WTC11 (cell line): Measurements from ENCODE around the gene ZBTB20. TPM values are rescaled to one million over a fixed set of nuclear protein-coding genes. Genes with fewer than 3 reads are reported as not detected.

Experiments used
- ATAC-seq: fragments of 200-7000 bp; cut with Tn5 transposase; 2 replicates; pipeline ENCODE4 v1.10.0; 2021; ENCODE audit warnings: mild to moderate bottlenecking, moderate library complexity
- CTCF ChIA-PET: fragments of 300-600 bp; sonication (Branson Sonifier 250); formaldehyde crosslinking; loops from one replicate; lab custom pipeline; 2021; ENCODE audit warnings: antibody characterized with exemption; lab: Charles Lee
- POLR2A ChIA-PET: fragments of 350-600 bp; sonication (Branson Sonifier 250); formaldehyde crosslinking; loops from one replicate; lab custom pipeline; 2021; ENCODE audit warnings: antibody characterized with exemption; lab: Charles Lee
- DNase-seq: peaks from one replicate; pipeline ENCODE4 v3.0.0; 2021; ENCODE audit warnings: low spot score
- H3K27ac Mint-ChIP-seq: 2 replicates; pipeline ENCODE4 v1.8.0; 2021; ENCODE audit warnings: mixed read lengths
- H3K27me3 Mint-ChIP-seq: 2 replicates; pipeline ENCODE4 v1.8.0; 2021; ENCODE audit warnings: low read depth, mild to moderate bottlenecking, moderate library complexity, mixed read lengths
- H3K36me3 Mint-ChIP-seq: 2 replicates; pipeline ENCODE4 v1.8.0; 2021; ENCODE audit warnings: mixed read lengths
- H3K4me1 Mint-ChIP-seq: 2 replicates; pipeline ENCODE4 v1.8.0; 2022; ENCODE audit warnings: mixed read lengths
- H3K4me3 Mint-ChIP-seq: 2 replicates; pipeline ENCODE4 v1.8.0; 2021; ENCODE audit warnings: mild to moderate bottlenecking, moderate library complexity, mixed read lengths
- H3K9me3 Mint-ChIP-seq: 2 replicates; pipeline ENCODE4 v1.8.0; 2021; ENCODE audit warnings: mixed read lengths
- CBFB ChIP-seq: sonication (generic); formaldehyde crosslinking; IDR thresholded peaks from 2 replicates; pipeline ENCODE4 v1.8.1; 2022; ENCODE audit warnings: mild to moderate bottlenecking, low read depth, missing genetic modification reagents
- ESRRA ChIP-seq: sonication (generic); formaldehyde crosslinking; IDR thresholded peaks from 2 replicates; pipeline ENCODE4 v1.8.1; 2022; ENCODE audit warnings: mild to moderate bottlenecking, missing genetic modification reagents, borderline replicate concordance
- ETV6 ChIP-seq: sonication (generic); formaldehyde crosslinking; IDR thresholded peaks from 2 replicates; pipeline ENCODE4 v1.8.1; 2022; ENCODE audit warnings: mild to moderate bottlenecking, missing genetic modification reagents
- GABPB1 ChIP-seq: sonication (generic); formaldehyde crosslinking; IDR thresholded peaks from 2 replicates; pipeline ENCODE4 v1.8.1; 2023; ENCODE audit warnings: mild to moderate bottlenecking, missing genetic modification reagents
- HMGA2 ChIP-seq: fragments of 250-450 bp; sonication (Bioruptor Pico); IDR thresholded peaks from 2 replicates; pipeline ENCODE4 v1.4.0; 2021; ENCODE audit warnings: mild to moderate bottlenecking, moderate library complexity
- MXD4 ChIP-seq: fragments of 250-450 bp; sonication (Bioruptor Pico); IDR thresholded peaks from 2 replicates; pipeline ENCODE4 v1.8.0; 2021; ENCODE audit warnings: mild to moderate bottlenecking, moderate library complexity, borderline replicate concordance
- NFYB ChIP-seq: sonication (generic); formaldehyde crosslinking; conservative IDR thresholded peaks from 2 replicates; pipeline ENCODE4 v1.8.0; 2022; ENCODE audit warnings: low read depth, missing genetic modification reagents
- SOX15 ChIP-seq: fragments of 250-450 bp; sonication (Bioruptor Pico); IDR thresholded peaks from 2 replicates; pipeline ENCODE4 v1.9.0; 2021; ENCODE audit warnings: mild to moderate bottlenecking
- ZNF138 ChIP-seq: sonication (generic); formaldehyde crosslinking; conservative IDR thresholded peaks from 2 replicates; pipeline ENCODE4 v1.8.1; 2022; ENCODE audit warnings: mild to moderate bottlenecking, moderate library complexity, missing genetic modification reagents
- total RNA-seq: library from RNA; stranded (reverse); gene quantifications from 3 replicates; pipeline ENCODE4 v1.2.3, GENCODE V29; 2021
- TF ChIP-seq, protein P1 (sequence below): sonication (generic); formaldehyde crosslinking; IDR thresholded peaks from 2 replicates; pipeline ENCODE4 v1.8.0; 2023; ENCODE audit warnings: missing genetic modification reagents, mild to moderate bottlenecking, borderline replicate concordance
- TF ChIP-seq, protein P2 (sequence below): fragments of 250-450 bp; sonication (Bioruptor Pico); IDR thresholded peaks from 2 replicates; pipeline ENCODE4 v1.9.0; 2021; ENCODE audit warnings: mild to moderate bottlenecking
- TF ChIP-seq, protein P3 (sequence below): sonication (generic); formaldehyde crosslinking; IDR thresholded peaks from 2 replicates; pipeline ENCODE4 v1.8.0; 2022; ENCODE audit warnings: mild to moderate bottlenecking, missing genetic modification reagents
- TF ChIP-seq, protein P4 (sequence below): sonication (generic); formaldehyde crosslinking; IDR thresholded peaks from 2 replicates; pipeline ENCODE4 v1.8.1; 2023; ENCODE audit warnings: mild to moderate bottlenecking, missing genetic modification reagents
- TF ChIP-seq, protein P5 (sequence below): sonication (generic); formaldehyde crosslinking; IDR thresholded peaks from 2 replicates; pipeline ENCODE4 v1.8.1; 2023; ENCODE audit warnings: mild to moderate bottlenecking, missing genetic modification reagents
- TF ChIP-seq, protein P6 (sequence below): sonication (generic); formaldehyde crosslinking; IDR thresholded peaks from 2 replicates; pipeline ENCODE4 v1.8.1; 2022; ENCODE audit warnings: low read depth, mild to moderate bottlenecking, moderate library complexity, missing genetic modification reagents, borderline replicate concordance
- TF ChIP-seq, protein P7 (sequence below): sonication (generic); formaldehyde crosslinking; IDR thresholded peaks from 2 replicates; pipeline ENCODE4 v1.8.1; 2022; ENCODE audit warnings: missing genetic modification reagents, borderline replicate concordance
- TF ChIP-seq, protein P8 (sequence below): sonication (generic); formaldehyde crosslinking; IDR thresholded peaks from 2 replicates; pipeline ENCODE4 v1.8.1; 2022; ENCODE audit warnings: mild to moderate bottlenecking, missing genetic modification reagents, moderate library complexity, borderline replicate concordance

Gene ZBTB20
- total RNA-seq, 1 experiment from 2014 or later, result 1.5 TPM

DNA sequence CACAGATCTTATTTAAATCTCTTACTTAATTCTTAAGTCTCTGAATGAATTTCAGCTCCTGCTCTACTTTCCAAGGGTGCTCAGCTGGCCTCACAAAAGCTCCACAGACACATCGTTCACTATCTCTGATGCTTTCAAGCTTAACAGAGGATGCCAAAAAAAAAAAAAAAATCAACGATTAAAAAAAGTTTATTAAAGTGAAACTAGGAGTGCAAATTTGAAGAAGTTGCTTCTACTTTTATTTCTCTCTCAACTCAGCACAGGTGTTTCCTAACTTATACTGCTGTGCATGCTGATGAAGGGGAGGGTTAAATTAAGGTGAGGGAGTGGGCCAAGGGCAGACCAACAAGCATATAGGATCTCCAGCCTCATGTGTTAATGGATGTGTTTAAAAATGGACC lies 696.0 kb downstream of the ZBTB20 start:
- peaks cover 28% of the 10 kb centered on the region for H3K4me1 Mint-ChIP-seq
- H3K27ac Mint-ChIP-seq, result 0 out of 2 replicates have a peak overlapping the region, but pooled peaks have one; percentile 10
- no peaks in the 10 kb centered on the region for H3K27me3 Mint-ChIP-seq
- TF ChIP-seq NFYB (CRISPR knock-in tag) (no peak), HMGA2 (CRISPR knock-in tag) (no peak), CBFB (no peak), MXD4 (CRISPR knock-in tag) (no peak), ESRRA (no peak), GABPB1 (CRISPR knock-in tag) (no peak), ETV6 (CRISPR knock-in tag) (no peak), SOX15 (CRISPR knock-in tag) (no peak)
- TF ChIP-seq, protein P1, sequence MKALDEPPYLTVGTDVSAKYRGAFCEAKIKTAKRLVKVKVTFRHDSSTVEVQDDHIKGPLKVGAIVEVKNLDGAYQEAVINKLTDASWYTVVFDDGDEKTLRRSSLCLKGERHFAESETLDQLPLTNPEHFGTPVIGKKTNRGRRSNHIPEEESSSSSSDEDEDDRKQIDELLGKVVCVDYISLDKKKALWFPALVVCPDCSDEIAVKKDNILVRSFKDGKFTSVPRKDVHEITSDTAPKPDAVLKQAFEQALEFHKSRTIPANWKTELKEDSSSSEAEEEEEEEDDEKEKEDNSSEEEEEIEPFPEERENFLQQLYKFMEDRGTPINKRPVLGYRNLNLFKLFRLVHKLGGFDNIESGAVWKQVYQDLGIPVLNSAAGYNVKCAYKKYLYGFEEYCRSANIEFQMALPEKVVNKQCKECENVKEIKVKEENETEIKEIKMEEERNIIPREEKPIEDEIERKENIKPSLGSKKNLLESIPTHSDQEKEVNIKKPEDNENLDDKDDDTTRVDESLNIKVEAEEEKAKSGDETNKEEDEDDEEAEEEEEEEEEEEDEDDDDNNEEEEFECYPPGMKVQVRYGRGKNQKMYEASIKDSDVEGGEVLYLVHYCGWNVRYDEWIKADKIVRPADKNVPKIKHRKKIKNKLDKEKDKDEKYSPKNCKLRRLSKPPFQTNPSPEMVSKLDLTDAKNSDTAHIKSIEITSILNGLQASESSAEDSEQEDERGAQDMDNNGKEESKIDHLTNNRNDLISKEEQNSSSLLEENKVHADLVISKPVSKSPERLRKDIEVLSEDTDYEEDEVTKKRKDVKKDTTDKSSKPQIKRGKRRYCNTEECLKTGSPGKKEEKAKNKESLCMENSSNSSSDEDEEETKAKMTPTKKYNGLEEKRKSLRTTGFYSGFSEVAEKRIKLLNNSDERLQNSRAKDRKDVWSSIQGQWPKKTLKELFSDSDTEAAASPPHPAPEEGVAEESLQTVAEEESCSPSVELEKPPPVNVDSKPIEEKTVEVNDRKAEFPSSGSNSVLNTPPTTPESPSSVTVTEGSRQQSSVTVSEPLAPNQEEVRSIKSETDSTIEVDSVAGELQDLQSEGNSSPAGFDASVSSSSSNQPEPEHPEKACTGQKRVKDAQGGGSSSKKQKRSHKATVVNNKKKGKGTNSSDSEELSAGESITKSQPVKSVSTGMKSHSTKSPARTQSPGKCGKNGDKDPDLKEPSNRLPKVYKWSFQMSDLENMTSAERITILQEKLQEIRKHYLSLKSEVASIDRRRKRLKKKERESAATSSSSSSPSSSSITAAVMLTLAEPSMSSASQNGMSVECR, result no peak
- TF ChIP-seq, protein P2, sequence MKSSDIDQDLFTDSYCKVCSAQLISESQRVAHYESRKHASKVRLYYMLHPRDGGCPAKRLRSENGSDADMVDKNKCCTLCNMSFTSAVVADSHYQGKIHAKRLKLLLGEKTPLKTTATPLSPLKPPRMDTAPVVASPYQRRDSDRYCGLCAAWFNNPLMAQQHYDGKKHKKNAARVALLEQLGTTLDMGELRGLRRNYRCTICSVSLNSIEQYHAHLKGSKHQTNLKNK (CRISPR knock-in tag), result no peak
- TF ChIP-seq, protein P3, sequence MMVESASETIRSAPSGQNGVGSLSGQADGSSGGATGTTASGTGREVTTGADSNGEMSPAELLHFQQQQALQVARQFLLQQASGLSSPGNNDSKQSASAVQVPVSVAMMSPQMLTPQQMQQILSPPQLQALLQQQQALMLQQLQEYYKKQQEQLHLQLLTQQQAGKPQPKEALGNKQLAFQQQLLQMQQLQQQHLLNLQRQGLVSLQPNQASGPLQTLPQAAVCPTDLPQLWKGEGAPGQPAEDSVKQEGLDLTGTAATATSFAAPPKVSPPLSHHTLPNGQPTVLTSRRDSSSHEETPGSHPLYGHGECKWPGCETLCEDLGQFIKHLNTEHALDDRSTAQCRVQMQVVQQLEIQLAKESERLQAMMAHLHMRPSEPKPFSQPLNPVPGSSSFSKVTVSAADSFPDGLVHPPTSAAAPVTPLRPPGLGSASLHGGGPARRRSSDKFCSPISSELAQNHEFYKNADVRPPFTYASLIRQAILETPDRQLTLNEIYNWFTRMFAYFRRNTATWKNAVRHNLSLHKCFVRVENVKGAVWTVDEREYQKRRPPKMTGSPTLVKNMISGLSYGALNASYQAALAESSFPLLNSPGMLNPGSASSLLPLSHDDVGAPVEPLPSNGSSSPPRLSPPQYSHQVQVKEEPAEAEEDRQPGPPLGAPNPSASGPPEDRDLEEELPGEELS (CRISPR knock-in tag), result no peak
- TF ChIP-seq, protein P4, sequence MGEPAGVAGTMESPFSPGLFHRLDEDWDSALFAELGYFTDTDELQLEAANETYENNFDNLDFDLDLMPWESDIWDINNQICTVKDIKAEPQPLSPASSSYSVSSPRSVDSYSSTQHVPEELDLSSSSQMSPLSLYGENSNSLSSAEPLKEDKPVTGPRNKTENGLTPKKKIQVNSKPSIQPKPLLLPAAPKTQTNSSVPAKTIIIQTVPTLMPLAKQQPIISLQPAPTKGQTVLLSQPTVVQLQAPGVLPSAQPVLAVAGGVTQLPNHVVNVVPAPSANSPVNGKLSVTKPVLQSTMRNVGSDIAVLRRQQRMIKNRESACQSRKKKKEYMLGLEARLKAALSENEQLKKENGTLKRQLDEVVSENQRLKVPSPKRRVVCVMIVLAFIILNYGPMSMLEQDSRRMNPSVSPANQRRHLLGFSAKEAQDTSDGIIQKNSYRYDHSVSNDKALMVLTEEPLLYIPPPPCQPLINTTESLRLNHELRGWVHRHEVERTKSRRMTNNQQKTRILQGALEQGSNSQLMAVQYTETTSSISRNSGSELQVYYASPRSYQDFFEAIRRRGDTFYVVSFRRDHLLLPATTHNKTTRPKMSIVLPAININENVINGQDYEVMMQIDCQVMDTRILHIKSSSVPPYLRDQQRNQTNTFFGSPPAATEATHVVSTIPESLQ (CRISPR knock-in tag), result no peak
- TF ChIP-seq, all 79 proteins: peak for 0
- DNase-seq, result no peak
- no peaks in the 10 kb centered on the region for H3K36me3 Mint-ChIP-seq
- no peak overlapping the region for H3K4me3 Mint-ChIP-seq
- no peaks in the 10 kb centered on the region for H3K9me3 Mint-ChIP-seq
- CTCF ChIA-PET, result no interaction called here
- no peak for ATAC-seq
- POLR2A ChIA-PET, result interaction anchor here (0.7 to 1.2 kb wide), 2 partner anchors 8 to 18 kb away, joined by 3 to 4 read pairs; no protein-coding TSS in a partner anchor

DNA sequence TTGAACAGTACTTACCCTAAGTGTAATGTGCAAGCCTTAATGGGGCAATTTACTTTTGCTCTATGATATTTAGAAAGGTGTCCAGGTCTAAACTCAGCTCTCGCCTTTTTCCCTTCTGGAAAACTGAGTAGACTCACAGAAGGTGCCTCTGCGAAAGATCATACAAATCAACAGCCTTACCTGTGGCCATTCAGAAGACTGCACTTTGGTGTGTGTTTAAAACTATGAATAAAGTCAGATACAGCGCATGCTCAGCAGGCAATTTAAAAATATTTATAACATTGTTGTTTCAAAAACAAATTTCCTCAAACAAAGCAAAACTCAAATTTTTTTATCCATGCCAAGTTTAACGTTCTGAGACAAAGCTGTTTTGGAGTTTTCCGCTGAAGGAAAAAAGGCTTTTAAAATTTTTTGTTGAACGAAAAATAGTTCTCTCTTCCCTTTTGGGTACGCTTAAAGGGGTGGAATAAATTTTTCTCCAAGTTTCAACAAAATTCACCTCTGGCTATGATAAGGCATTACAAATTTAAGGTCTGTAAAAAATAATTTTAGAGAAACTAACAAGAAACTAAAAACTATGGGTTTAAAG lies 697.0 kb downstream of the ZBTB20 start:
- H3K4me1 Mint-ChIP-seq, result peaks cover 28% of the 10 kb centered on the region
- H3K27me3 Mint-ChIP-seq, result no peaks in the 10 kb centered on the region
- no peak overlapping the region for H3K27ac Mint-ChIP-seq
- 0 out of 2 replicates have a peak, but pooled peaks have one; percentile 14 for ATAC-seq
- POLR2A ChIA-PET, result no interaction called here
- CTCF ChIA-PET, result no interaction called here
- H3K36me3 Mint-ChIP-seq, result no peaks in the 10 kb centered on the region
- no peaks in the 10 kb centered on the region for H3K9me3 Mint-ChIP-seq
- H3K4me3 Mint-ChIP-seq, result no peak overlapping the region
- DNase-seq, result no peak
- TF ChIP-seq, protein P5, sequence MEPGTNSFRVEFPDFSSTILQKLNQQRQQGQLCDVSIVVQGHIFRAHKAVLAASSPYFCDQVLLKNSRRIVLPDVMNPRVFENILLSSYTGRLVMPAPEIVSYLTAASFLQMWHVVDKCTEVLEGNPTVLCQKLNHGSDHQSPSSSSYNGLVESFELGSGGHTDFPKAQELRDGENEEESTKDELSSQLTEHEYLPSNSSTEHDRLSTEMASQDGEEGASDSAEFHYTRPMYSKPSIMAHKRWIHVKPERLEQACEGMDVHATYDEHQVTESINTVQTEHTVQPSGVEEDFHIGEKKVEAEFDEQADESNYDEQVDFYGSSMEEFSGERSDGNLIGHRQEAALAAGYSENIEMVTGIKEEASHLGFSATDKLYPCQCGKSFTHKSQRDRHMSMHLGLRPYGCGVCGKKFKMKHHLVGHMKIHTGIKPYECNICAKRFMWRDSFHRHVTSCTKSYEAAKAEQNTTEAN (CRISPR knock-in tag), result no peak
- TF ChIP-seq, protein P6, sequence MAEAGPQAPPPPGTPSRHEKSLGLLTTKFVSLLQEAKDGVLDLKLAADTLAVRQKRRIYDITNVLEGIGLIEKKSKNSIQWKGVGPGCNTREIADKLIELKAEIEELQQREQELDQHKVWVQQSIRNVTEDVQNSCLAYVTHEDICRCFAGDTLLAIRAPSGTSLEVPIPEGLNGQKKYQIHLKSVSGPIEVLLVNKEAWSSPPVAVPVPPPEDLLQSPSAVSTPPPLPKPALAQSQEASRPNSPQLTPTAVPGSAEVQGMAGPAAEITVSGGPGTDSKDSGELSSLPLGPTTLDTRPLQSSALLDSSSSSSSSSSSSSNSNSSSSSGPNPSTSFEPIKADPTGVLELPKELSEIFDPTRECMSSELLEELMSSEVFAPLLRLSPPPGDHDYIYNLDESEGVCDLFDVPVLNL (CRISPR knock-in tag), result no peak
- TF ChIP-seq, protein P7, sequence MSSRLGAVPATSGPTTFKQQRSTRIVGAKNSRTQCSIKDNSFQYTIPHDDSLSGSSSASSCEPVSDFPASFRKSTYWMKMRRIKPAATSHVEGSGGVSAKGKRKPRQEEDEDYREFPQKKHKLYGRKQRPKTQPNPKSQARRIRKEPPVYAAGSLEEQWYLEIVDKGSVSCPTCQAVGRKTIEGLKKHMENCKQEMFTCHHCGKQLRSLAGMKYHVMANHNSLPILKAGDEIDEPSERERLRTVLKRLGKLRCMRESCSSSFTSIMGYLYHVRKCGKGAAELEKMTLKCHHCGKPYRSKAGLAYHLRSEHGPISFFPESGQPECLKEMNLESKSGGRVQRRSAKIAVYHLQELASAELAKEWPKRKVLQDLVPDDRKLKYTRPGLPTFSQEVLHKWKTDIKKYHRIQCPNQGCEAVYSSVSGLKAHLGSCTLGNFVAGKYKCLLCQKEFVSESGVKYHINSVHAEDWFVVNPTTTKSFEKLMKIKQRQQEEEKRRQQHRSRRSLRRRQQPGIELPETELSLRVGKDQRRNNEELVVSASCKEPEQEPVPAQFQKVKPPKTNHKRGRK (CRISPR knock-in tag), result no peak
- TF ChIP-seq ZNF138, result no peak
- no peak for TF ChIP-seq NFYB (CRISPR knock-in tag)
- TF ChIP-seq, protein P8, sequence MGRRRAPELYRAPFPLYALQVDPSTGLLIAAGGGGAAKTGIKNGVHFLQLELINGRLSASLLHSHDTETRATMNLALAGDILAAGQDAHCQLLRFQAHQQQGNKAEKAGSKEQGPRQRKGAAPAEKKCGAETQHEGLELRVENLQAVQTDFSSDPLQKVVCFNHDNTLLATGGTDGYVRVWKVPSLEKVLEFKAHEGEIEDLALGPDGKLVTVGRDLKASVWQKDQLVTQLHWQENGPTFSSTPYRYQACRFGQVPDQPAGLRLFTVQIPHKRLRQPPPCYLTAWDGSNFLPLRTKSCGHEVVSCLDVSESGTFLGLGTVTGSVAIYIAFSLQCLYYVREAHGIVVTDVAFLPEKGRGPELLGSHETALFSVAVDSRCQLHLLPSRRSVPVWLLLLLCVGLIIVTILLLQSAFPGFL (CRISPR knock-in tag), result no peak
